Hematopoietic multipotent progenitor cell treated with erythropoietin and hydrocortisone succinate and interleukin-3 and kit ligand, for 15 days (in vitro differentiated cells): ENCODE data around the gene GALNT11.
A peak's percentile ranks its signal among the peaks of the same experiment; 100 is the strongest.
"Not testable (repeated sequence)": the region's sequence is repeated elsewhere in the genome, so short reads cannot be mapped to it uniquely, and the experiment has no call there.

Experiments
- DNase-seq: peaks from one replicate; pipeline ENCODE4 v3.0.0-alpha.2; 2015; ENCODE audit warnings: low spot score

Gene GALNT11

GRCh38 chr7:152027491-152028365 lies 2.3 kb downstream of the GALNT11 start:
- DNase-seq, result not testable (repeated sequence)

DNA sequence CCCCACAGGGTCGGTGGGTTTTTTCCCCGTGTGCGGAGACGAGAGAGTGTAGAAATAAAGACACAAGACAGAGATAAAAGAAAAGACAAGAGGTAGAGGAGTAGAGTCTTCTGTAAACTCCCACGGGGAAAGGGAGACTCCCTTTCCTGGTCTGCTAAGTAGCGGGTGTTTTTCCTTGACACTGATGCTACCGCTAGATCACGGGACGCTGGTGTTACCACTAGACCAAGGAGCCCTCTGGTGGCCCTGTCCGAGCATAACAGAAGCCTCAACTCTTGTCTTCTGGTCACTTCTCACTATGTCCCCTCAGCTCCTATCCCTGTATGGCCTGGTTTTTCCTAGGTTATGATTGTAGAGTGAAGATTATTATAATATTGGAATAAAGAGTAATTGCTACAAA lies 4.6 kb downstream of the GALNT11 start:
- peak; percentile 42 for DNase-seq

- DNase-seq, result not testable (repeated sequence)
Observed at GRCh38 chr7:152030639-152031038, 5.2 kb downstream of the GALNT11 start.

- no peak for DNase-seq
Observed at GRCh38 chr7:152035817-152036216, 10.3 kb downstream of the GALNT11 start.

- DNase-seq, result not testable (repeated sequence)
Observed at GRCh38 chr7:152038410-152038809, 12.9 kb downstream of the GALNT11 start.

DNA sequence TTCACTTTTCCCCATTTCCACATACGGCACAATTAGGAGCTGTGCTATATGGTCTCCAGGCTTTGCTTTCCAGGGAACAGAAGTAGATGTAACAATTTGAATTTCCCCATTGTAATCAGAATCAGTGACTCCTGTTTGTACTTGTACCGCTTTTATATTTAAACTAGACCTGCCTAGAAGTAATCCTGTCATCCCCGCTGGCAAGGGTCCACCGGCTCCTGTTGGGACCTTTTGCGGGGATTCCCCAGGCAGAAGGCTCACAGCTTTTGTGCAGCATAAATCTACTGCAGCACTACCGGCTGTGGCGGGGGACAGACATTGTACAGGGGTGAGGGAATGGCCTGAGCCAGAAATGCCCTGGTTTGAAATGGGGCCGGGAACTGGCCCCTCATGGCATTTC lies 17.6 kb downstream of the GALNT11 start:
- DNase-seq, result not testable (repeated sequence)

- not testable (repeated sequence) for DNase-seq
Observed at GRCh38 chr7:152044909-152045308, 19.4 kb downstream of the GALNT11 start.

DNA sequence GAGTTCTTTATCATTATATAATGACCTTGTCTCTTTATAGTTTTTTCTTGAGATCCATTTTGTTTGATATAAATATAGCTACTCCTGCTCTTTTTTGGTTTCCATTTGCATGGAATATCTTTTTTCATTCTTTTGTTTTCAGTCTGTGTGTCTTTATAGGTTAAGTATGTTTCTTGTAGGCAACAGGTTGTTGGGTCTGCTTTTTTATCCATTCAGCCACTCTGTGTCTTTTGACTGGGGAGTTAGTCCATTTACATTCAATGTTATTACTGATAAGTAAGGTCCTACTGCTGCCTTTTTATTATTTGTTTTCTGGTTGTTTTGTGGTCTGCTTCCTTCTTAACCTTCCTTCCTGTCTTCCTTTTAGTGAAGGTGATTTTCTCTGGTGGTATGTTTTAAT lies 21.1 kb downstream of the GALNT11 start:
- no peak for DNase-seq

DNA sequence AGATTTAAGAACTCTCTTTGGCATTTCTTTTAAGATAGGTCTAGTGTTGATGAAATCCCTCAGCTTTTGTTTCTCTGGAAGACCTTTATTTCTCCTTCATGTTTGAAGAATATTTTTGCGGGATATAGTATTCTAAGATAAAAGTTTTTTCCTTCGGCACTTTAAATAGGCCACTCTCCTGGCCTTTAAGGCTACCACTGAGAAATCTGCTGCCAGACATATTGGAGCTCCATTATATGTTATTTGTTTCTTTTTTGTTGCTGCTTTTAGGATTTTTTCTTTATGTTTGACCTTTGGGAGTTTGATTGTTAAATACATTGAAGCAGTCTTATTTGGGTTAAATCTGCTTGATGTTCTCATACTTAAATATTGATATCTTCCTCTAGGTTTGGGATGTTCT lies 22.6 kb downstream of the GALNT11 start:
- no peak for DNase-seq

GRCh38 chr7:152050547-152050971 lies 25.1 kb downstream of the GALNT11 start:
- DNase-seq, result no peak

DNA sequence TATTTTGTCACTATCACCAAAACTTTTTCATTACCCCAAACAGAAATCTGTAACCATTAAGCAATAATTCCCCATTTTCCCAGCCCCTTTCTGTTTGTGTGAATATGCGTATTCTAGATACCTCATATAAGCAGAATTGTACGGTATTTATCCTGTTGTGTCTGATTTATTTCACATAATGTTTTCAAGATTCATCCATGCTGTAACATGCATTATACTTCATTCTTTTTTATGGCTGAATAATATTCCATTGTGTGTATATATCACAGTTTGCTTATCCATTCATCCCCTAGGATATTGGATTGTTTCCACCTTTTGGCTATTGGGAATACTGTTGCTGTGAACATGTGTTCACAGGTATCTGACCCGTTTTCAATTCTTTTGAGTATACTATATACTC lies 26.5 kb downstream of the GALNT11 start:
- DNase-seq, result no peak

DNA sequence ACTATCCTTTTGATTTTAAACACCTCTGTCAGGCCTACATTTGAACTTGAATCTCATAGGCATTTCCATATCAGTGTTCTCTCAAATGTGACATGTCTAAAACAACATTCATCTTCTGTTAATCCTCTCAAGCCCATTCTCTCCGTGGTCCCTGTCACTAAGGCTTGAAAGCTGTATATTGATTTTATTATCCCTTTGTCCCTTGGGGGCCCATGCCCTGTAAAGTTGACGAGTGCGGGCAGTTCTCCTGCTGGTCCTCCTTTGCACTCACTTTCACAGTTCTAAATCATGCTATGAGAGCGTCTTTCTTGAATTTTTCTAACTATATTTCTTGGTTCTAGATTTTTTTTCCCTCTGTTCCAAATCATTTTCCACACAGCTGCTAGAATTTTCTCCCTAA lies 27.3 kb downstream of the GALNT11 start:
- no peak for DNase-seq

DNA sequence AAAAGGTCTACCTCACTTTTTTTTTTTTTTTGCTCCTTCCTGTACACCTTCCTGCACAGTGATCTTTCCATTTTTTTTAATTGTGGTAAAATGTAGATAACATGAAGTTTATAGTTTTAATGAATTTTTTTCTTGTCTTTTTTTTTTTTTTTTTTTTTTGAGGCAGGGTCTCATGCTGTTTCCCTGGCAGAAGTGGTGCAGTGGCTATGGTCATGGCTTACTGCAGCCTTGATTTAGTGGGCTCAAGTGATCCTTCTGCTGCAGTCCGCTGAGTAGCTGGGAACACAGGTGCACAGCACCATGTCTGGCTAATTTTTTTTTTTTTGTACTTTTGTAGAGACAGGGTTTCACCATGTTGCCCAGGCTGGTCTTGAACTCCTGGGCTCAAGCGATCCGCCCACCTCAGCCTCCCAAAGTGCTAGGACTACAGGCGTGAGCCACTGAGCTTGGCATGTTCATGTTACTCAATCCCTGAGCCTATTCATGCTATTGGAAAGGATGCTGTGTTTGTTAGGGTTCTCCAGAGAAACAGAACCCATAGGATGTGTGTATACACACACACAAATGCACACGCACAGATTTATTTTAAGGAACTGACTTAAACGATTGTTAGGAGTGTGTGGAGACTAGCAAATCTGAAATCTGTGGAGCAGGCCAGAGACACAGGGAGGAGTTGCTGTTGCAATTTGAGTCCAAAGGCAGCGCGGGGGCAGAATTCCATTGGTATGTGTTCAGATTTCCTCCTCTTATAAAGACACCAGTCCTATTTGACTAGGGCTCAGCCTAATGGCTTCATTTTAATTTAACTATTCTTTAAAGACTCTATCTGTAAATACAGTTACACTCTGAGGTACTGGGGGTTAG lies 29.1 kb downstream of the GALNT11 start:
- DNase-seq, result no peak

DNA sequence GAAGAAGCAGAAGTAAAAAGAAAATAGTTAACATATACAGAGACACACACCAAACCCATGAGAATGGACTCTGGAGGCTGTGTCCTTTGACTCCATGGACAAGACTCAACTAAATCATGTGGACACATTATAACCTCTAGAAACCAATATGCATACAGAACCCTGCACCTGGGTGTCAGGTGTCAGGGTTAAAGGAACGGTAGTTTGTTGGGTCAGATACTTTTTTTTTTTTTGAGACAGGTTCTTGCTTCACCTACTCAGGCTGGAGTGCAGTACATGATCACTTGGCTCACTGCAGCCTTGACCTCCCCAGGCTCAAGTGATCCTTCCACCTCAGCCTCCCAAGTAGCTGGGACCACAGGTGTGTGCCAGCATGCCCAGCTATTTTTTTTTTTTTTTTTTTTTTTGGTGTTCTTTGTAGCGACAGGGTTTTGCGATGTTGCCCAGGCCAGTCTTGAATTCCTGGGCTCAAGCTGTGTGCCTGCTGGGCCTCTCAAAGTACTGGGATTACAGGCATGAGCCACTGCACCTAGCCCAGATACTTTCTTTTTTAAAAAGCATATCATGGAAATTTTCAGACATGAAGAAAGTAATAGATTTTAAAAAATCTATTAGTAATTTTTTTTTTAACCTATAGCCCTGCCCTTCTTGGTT lies 31.3 kb downstream of the GALNT11 start:
- no peak for DNase-seq

- DNase-seq, result no peak
Observed at GRCh38 chr7:152059311-152059710, 33.8 kb downstream of the GALNT11 start.

GRCh38 chr7:152061086-152061485 lies 35.6 kb downstream of the GALNT11 start:
- not testable (repeated sequence) for DNase-seq

DNA sequence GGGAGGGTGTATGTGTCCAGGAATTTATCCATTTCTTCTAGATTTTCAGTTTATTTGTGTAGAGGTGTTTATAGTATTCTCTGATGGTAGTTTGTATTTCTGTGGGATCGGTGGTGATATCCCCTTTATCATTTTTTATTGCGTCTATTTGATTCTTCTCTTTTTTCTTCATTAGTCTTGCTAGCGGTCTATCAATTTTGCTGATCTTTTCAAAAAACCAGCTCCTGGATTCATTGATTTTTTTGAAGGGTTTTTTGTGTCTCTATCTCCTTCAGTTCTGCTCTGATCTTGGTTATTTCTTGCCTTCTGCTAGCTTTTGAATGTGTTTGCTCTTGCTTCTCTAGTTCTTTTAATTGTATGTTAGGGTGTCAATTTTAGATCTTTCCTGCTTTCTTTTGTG lies 37.7 kb downstream of the GALNT11 start:
- not testable (repeated sequence) for DNase-seq

DNA sequence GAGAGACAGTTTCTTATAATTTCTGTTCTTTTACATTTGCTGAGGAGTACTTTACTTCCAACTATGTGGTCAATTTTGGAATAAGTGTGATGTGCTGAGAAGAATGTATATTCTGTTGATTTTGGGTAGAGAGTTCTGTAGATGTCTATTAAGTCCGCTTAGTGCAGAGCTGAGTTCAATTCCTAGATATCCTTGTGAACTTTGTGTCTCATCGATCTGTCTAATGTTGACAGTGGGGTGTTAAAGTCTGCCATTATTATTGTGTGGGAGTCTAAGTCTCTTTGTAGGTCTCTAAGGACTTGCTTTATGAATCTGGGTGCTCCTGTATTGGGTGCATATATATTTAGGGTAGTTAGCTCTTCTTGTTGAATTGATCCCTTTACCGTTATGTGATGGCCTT lies 38.3 kb downstream of the GALNT11 start:
- not testable (repeated sequence) for DNase-seq

DNA sequence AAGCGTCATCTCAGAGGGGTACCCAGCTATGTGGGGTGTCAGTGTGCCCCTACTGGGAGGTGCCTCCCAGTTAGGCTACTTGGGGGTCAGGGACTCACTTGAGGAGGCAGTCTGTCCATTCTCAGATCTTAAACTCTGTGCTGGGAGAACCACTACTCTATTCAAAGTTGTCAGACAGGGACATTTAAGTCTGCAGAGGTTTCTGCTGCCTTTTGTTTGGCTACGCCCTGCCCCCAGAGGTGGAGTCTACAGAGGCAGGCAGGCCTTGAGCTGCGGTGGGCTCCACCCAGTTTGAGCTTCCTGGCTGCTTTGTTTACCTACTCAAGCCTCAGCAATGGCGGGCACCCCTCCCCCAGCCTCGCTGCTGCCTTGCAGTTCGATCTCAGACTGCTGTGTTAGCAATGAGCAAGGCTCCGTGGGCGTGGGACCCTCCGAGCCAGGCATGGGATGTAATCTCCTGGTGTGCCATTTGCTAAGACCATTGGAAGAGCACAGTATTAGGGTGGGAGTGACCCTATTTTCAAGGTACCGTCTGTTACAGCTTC lies 40.4 kb downstream of the GALNT11 start:
- DNase-seq, result not testable (repeated sequence)

DNA sequence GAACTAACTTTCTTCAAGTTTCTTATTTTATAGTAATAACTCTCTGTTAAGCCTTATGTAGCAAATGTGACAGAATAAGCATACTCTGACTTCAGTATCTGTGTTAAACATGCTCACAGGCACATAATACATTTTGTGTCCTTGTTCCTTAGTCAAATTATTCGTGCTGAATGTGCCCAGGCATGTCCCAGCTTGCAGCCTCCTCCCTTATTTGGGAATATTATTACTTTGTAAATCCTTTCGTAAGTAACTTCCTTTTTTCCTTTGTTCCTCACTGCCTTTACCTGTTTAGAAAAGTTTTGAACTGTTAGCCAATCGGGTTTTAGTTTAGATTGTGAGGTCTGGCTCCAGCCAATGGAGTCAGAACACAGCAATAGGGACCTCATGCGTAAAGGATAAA lies 46.9 kb downstream of the GALNT11 start:
- no peak for DNase-seq

GRCh38 chr7:152073352-152073751 lies 47.9 kb downstream of the GALNT11 start:
- no peak for DNase-seq

DNA sequence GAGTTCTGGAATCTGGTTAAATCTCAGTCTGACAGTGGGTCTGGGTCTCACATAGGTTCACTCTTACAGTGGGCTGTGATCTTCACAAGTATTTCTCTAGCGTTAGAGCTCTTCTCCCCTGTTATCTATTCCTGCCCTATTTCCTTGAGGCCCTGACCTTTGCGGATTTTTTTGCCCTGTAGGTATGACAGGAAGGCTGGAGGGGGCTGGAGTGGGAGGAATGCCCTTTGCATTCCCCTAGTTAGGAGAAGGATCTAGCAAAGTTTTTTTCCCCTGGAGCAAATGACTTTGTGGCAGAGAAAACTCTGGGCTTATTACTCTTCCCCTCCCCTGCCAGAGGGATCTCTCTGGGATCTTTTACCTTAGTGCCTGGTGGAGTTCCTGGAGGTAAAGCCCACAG lies 49.2 kb downstream of the GALNT11 start:
- DNase-seq, result no peak
